Renal cortical epithelial cell (primary cell): Measurements from ENCODE around the gene TMPO. TPM values are rescaled to one million over a fixed set of nuclear protein-coding genes. Genes with fewer than 3 reads are reported as not detected.
"Not testable (repeated sequence)": the region's sequence is repeated elsewhere in the genome, so short reads cannot be mapped to it uniquely, and the experiment has no call there.

Experiments
- DNase-seq: peaks from one replicate; pipeline ENCODE4 v3.0.0-alpha.2; 2011; ENCODE audit warnings: low read depth
- total RNA-seq: library from RNA; depleted of rRNA; stranded (reverse); fragments of >200 nt; gene quantifications from 2 replicates; pipeline ENCODE4 v1.2.3, GENCODE V29; 2014

TMPO gene
- total RNA-seq, 1 donor from 2014 or later = 68.8 TPM

DNA sequence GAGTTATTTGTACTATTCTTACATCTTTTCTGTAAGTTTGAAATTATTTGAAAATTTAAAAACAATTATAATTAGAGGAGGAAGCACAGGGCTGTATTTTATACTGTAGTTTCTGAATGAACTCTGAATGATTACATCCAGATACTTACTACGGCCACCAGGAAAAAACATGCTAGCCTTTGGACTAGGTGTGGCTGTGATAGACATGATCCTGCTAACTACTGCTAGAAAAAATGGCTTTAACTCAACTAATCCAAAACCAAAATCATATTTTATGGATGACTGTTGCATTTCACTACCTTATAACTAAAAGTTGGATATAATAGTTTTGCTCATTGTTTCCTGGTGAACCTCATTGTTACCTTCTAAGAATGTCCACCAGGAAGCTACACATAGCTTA, 63.0 kb downstream of the TMPO start:
- DNase-seq = no peak

DNA sequence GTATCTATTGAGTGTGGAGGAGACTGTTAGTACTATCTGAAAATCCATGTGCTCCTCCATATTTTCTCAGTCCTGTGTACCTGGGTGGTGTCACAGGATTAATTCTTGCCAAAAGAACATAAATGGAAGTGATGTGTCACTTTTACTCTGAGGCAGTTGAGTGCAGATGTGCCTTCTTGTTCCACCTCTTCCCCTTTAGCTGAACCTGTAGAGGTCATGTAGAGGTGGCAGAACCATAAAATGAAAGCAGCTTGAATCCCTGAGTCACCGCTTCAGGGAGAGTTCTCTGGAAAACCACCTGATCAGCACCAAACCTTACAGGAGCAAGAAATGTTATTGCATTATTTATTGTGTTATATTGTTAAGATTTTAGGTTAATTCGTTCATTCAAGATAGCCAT, 63.4 kb downstream of the TMPO start:
- DNase-seq = peak; percentile 86

DNA sequence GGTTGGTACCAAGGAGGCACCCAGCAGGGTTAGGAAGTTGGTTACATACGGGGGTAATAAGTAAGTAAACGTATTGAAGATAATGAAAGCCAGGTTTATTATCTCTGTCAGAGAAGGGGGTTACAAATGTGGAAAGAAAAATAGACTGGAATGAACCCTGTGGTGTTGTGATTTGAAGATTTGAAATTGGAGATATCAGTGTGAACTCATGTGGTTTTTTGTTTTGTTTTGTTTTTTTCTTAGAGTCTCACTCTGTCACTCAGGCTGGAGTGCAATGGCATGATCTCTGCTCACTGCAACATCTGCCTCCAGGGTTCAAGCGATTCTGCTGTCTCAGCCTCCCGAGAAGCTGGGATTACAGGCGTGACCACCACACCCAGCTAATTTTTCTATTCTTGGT, 64.0 kb downstream of the TMPO start:
- no peak for DNase-seq

- no peak for DNase-seq
Observed at GRCh38 chr12:98579835-98580234, 64.4 kb downstream of the TMPO start.

GRCh38 chr12:98580695-98581094, 65.3 kb downstream of the TMPO start:
- DNase-seq = no peak

GRCh38 chr12:98581101-98581500, 65.7 kb downstream of the TMPO start:
- DNase-seq = no peak

DNA sequence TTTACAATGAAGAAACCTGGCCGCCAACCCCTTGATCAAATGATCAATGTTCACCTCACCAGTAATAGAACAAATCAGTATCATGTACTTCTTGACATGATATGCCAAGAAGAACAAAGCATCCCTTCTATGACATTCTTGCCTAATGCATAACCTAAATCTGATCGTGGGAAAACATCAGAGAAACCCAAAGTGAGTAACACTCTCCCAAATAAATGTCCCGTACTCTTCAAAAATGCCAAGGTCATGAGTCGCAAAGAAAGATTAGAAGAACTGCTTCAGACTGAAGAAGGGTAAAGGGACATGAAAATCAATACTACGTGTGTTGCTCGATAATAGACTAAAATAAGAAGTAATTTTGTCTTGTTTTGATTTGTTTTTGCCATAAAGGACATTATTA, 66.7 kb downstream of the TMPO start:
- no peak for DNase-seq

DNA sequence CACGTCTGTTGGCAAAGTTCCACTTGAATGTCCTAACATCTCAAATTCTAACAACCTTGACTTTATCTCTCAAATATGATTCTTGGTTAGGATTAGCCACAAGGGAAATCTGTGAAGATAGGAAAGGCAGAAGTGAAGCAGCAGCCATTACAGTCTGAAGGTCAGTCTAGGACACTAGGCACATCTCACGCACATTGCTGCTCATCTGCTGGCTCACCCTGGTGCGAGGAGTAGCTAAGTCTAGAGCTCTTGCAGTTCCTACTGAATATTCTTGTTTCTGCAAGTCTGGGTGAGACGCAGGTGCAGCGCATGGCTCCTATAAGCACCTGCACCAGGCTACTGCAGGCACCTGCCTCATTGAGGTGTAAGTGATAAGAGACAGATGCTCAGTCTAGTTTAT, 71.7 kb downstream of the TMPO start:
- no peak for DNase-seq

- DNase-seq = no peak
Observed at GRCh38 chr12:98591209-98591608, 75.8 kb downstream of the TMPO start.

- DNase-seq = peak; percentile 13
Observed at GRCh38 chr12:98592825-98593322, 77.5 kb downstream of the TMPO start.

DNA sequence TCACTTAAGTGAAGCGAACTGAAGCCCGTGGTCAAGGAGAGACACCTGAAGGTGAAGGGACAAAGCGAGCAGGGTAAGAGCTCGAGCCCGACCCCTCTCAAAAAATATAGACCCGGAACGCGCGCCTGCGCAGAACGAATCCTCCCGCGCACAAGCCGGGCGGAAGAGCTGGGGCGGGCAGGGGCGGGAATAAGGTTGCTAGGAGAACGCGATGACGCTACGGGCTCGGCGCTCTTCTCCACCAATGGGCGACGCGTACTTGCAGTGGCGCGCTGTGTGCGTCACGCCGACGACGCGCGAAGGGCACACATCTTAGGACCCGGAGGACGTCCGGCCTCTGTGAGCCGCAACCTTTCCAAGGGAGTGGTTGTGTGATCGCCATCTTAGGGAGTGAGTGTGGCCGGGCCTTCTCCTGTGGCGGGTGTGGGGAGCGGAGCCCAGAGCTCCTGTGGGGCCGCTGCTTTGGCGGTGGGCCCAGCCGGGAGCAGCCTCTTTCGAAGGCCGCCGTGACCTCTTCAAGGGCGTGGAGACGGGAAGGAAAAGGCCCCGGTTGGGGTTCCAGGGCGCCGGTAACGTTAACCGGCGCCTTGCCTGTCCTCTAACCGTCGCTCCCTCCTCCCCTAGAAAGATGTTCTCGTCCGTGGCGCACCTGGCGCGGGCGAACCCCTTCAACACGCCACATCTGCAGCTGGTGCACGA, 78.1 kb downstream of the TMPO start, which contains the start of gene SLC25A3:
SLC25A3 (plus strand) TSS at position 336 of the 699 bp plus-strand sequence; CDS start at position 629, 293 bp downstream.
- peak; percentile 94 for DNase-seq

GRCh38 chr12:98594050-98594835, 78.9 kb downstream of the TMPO start:
- no peak for DNase-seq

DNA sequence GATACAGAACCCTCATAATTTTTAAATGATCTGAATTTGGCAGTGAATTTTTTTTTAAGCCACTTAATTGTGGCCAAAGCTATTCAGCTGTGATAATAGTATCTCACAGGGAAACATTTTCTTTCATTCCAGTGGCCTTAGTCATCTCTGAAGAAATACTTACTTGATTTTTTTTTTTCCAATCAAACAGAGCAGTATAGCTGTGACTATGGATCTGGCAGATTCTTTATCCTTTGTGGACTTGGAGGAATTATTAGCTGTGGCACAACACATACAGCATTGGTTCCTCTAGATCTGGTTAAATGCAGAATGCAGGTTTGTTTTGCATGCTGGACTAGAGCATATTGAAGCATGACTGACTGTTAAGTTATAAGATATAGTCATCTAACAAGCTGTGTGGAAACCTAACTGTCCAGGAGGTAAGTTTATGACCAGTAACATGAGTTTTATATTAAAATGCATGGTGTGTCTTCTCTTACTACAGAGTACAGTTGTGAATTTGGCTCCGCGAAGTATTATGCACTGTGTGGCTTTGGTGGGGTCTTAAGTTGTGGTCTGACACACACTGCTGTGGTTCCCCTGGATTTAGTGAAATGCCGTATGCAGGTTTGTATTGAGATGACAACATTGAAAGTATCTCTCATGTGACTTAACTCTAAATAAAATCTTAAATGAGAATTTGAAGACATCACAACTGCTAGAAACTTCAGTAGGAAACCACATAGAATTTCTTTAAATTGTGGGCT, 80.0 kb downstream of the TMPO start:
- peak; percentile 84 for DNase-seq

DNA sequence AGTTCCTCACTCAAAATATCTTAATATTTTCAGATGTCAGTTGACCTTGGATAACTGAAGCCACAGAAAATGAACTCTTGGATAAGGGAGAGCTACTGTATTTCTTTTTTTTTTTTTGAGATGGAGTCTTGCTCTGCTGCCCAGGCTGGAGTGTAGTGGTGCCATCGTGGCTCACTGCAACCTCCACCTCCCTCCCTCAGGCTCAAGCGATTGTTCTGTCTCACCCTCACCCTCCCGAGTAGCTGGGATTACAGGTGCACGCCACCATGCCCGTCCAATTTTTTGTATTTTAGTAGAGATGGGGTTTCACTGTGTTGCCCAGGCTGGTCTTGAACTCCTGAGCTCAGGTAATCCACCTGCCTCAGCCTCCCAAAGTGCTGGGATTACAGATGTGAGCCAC, 81.9 kb downstream of the TMPO start:
- not testable (repeated sequence) for DNase-seq

Other genes with a start within 250 kb of the TMPO start
- 746 and 790 TPM in 2 replicates for gene SLC25A3, start 78.1 kb downstream of the TMPO start, total RNA-seq
- 71.4 and 95.3 TPM in 2 replicates for gene IKBIP, start 129.2 kb downstream of the TMPO start, total RNA-seq
- 30.7 and 34.8 TPM in 2 replicates for gene APAF1, start 129.7 kb downstream of the TMPO start, total RNA-seq